ENCODE data around the gene PAQR7.

Gene PAQR7

GRCh38 chr1:25874209-25874608, 1.3 kb downstream of the PAQR7 start:
- no peak for DNase-seq (ENCODE audit: low read depth in 2 of 2)

GRCh38 chr1:25873120-25873519, 2.4 kb downstream of the PAQR7 start:
- no peak for DNase-seq (ENCODE audit: low read depth in 2 of 2)

- no peak for DNase-seq (ENCODE audit: low read depth in 2 of 2)
Observed at GRCh38 chr1:25872713-25873112, 2.8 kb downstream of the PAQR7 start.

- no peak for DNase-seq (ENCODE audit: low read depth in 2 of 2)
Observed at GRCh38 chr1:25871704-25872494, 3.6 kb downstream of the PAQR7 start.

- DNase-seq (ENCODE audit: low read depth in 2 of 2) = no peak
Observed at GRCh38 chr1:25871086-25871703, 4.3 kb downstream of the PAQR7 start.

- no peak for DNase-seq (ENCODE audit: low read depth in 2 of 2)
Observed at GRCh38 chr1:25870614-25871013, 4.9 kb downstream of the PAQR7 start.

- no peak for DNase-seq (ENCODE audit: low read depth in 2 of 2)
Observed at GRCh38 chr1:25869909-25870606, 5.5 kb downstream of the PAQR7 start.

- no peak for DNase-seq (ENCODE audit: low read depth in 2 of 2)
Observed at GRCh38 chr1:25867210-25867991, 8.1 kb downstream of the PAQR7 start.

GRCh38 chr1:25866288-25866687, 9.2 kb downstream of the PAQR7 start:
- no peak for DNase-seq (ENCODE audit: low read depth in 2 of 2)

GRCh38 chr1:25864434-25864833, 11.1 kb downstream of the PAQR7 start:
- DNase-seq (ENCODE audit: low read depth in 2 of 2) = no peak

- no peak for DNase-seq (ENCODE audit: low read depth in 2 of 2)
Observed at GRCh38 chr1:25863486-25864262, 11.8 kb downstream of the PAQR7 start.

GRCh38 chr1:25862785-25863485, 12.6 kb downstream of the PAQR7 start:
- no peak for DNase-seq (ENCODE audit: low read depth in 2 of 2)

GRCh38 chr1:25861316-25862286, 13.9 kb downstream of the PAQR7 start:
- no peak for DNase-seq (ENCODE audit: low read depth in 2 of 2)

- peak; percentile 76 to 88 for DNase-seq (ENCODE audit: low read depth in 2 of 2)
Observed at GRCh38 chr1:25858906-25859789, 16.4 kb downstream of the PAQR7 start, which contains the start of gene AUNIP. AUNIP (minus strand) TSS chr1:25859457; CDS start chr1:25859357, 100 bp downstream.

GRCh38 chr1:25858494-25858893, 17.0 kb downstream of the PAQR7 start:
- DNase-seq (ENCODE audit: low read depth in 2 of 2) = no peak

- no peak for DNase-seq (ENCODE audit: low read depth in 2 of 2)
Observed at GRCh38 chr1:25856856-25857255, 18.7 kb downstream of the PAQR7 start.

GRCh38 chr1:25854554-25854953, 21.0 kb downstream of the PAQR7 start:
- no peak for DNase-seq (ENCODE audit: low read depth in 2 of 2)

- DNase-seq (ENCODE audit: low read depth in 2 of 2) = no peak
Observed at GRCh38 chr1:25848531-25848930, 27.0 kb downstream of the PAQR7 start.

All from stimulated activated CD4-positive, alpha-beta T cell treated with anti-CD3 and anti-CD28 coated beads, Interleukin-1b, Interleukin-23, amount 100 ng/mL, for 1 hour (primary cell).